ENCODE results near the gene SNX19. TPM values are rescaled to one million over a fixed set of nuclear protein-coding genes. Genes with fewer than 3 reads are reported as not detected.

The SNX19 gene
- polyA plus RNA-seq, 1 donor from 2014 or later: 20.8 TPM

GRCh38 chr11:130829920-130830511 is 86.3 kb downstream of the SNX19 start:
- Histone ChIP-seq H3K4me3 (ENCODE audit: low read length) (no peak overlapping the region), H3K36me3 (ENCODE audit: insufficient read depth, low read length) (no peaks in the 10 kb centered on the region), H3K4me2 (ENCODE audit: low read length) (no peak overlapping the region), H3K9me3 (ENCODE audit: low read length) (no peaks in the 10 kb centered on the region), H3K27me3 (ENCODE audit: insufficient read depth, low read depth, low read length) (no peaks in the 10 kb centered on the region), H3K79me2 (replicated peaks; ENCODE audit: insufficient read depth, low read length) (no peaks in the 10 kb centered on the region), H3K27ac (ENCODE audit: low read length) (no peak overlapping the region), H4K20me1 (ENCODE audit: insufficient read depth) (no peaks in the 10 kb centered on the region), H3K9me2 (ENCODE audit: insufficient read depth, low read length) (no peaks in the 10 kb centered on the region), H3F3A (ENCODE audit: insufficient read depth, low read length, poor library complexity, severe bottlenecking) (no peaks in the 10 kb centered on the region), H3K9ac (ENCODE audit: low read length) (no peak overlapping the region), H2AFZ (ENCODE audit: low read depth, low read length) (no peak overlapping the region)
- TF ChIP-seq TAF1 (IDR thresholded peaks at IDR 0.05; ENCODE audit: low read depth) (no peak), POLR2AphosphoS5 (IDR thresholded peaks at IDR 0.05) (no peak), SMC3 (conservative IDR thresholded peaks at IDR 0.05; ENCODE audit: poor library complexity) (no peak), RAD21 (conservative IDR thresholded peaks at IDR 0.05) (no peak), EP300 (conservative IDR thresholded peaks at IDR 0.05; ENCODE audit: poor library complexity, severe bottlenecking) (no peak), EZH2 (IDR thresholded peaks at IDR 0.05; ENCODE audit: borderline replicate concordance, insufficient read depth, low read length, poor library complexity, severe bottlenecking) (no peak), MXI1 (conservative IDR thresholded peaks at IDR 0.05; ENCODE audit: poor library complexity, severe bottlenecking) (no peak)
- TF ChIP-seq, protein P1, sequence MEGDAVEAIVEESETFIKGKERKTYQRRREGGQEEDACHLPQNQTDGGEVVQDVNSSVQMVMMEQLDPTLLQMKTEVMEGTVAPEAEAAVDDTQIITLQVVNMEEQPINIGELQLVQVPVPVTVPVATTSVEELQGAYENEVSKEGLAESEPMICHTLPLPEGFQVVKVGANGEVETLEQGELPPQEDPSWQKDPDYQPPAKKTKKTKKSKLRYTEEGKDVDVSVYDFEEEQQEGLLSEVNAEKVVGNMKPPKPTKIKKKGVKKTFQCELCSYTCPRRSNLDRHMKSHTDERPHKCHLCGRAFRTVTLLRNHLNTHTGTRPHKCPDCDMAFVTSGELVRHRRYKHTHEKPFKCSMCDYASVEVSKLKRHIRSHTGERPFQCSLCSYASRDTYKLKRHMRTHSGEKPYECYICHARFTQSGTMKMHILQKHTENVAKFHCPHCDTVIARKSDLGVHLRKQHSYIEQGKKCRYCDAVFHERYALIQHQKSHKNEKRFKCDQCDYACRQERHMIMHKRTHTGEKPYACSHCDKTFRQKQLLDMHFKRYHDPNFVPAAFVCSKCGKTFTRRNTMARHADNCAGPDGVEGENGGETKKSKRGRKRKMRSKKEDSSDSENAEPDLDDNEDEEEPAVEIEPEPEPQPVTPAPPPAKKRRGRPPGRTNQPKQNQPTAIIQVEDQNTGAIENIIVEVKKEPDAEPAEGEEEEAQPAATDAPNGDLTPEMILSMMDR (IDR thresholded peaks at IDR 0.05; ENCODE audit: poor library complexity, severe bottlenecking): no peak
- TF ChIP-seq, protein P2, sequence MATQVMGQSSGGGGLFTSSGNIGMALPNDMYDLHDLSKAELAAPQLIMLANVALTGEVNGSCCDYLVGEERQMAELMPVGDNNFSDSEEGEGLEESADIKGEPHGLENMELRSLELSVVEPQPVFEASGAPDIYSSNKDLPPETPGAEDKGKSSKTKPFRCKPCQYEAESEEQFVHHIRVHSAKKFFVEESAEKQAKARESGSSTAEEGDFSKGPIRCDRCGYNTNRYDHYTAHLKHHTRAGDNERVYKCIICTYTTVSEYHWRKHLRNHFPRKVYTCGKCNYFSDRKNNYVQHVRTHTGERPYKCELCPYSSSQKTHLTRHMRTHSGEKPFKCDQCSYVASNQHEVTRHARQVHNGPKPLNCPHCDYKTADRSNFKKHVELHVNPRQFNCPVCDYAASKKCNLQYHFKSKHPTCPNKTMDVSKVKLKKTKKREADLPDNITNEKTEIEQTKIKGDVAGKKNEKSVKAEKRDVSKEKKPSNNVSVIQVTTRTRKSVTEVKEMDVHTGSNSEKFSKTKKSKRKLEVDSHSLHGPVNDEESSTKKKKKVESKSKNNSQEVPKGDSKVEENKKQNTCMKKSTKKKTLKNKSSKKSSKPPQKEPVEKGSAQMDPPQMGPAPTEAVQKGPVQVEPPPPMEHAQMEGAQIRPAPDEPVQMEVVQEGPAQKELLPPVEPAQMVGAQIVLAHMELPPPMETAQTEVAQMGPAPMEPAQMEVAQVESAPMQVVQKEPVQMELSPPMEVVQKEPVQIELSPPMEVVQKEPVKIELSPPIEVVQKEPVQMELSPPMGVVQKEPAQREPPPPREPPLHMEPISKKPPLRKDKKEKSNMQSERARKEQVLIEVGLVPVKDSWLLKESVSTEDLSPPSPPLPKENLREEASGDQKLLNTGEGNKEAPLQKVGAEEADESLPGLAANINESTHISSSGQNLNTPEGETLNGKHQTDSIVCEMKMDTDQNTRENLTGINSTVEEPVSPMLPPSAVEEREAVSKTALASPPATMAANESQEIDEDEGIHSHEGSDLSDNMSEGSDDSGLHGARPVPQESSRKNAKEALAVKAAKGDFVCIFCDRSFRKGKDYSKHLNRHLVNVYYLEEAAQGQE (IDR thresholded peaks at IDR 0.05; ENCODE audit: borderline replicate concordance): no peak

DNA sequence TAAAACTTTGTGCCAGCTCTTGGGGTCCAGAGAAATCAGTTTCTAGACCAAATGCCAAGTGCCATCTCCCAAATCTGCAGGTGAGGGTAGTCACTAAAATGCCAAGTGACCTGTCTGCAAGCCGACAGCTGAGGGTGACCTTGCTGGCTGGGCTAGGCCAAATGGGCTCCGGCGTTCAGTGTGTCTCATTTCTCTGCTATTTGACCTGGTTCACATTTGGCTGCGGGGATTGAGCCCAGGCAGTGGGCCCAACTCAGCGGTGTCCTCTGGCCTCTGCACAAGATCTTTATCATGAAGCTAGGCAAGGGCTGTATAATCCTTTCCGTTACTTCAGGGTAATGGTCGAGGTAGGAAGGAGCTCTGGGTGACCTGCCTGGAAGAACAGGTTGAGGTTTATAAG is 87.5 kb downstream of the SNX19 start:
- Histone ChIP-seq H3K9me3 (ENCODE audit: low read length) (no peaks in the 10 kb centered on the region), H3K27me3 (ENCODE audit: insufficient read depth, low read depth, low read length) (no peaks in the 10 kb centered on the region), H3K27ac (ENCODE audit: low read length) (no peak overlapping the region), H3K36me3 (ENCODE audit: insufficient read depth, low read length) (no peaks in the 10 kb centered on the region), H3K4me2 (ENCODE audit: low read length) (no peak overlapping the region), H4K20me1 (ENCODE audit: insufficient read depth) (no peaks in the 10 kb centered on the region), H3K4me3 (ENCODE audit: low read length) (no peak overlapping the region), H3K79me2 (replicated peaks; ENCODE audit: insufficient read depth, low read length) (no peaks in the 10 kb centered on the region), H3K9me2 (ENCODE audit: insufficient read depth, low read length) (no peaks in the 10 kb centered on the region), H3F3A (ENCODE audit: insufficient read depth, low read length, poor library complexity, severe bottlenecking) (no peaks in the 10 kb centered on the region), H3K9ac (ENCODE audit: low read length) (no peak overlapping the region), H2AFZ (ENCODE audit: low read depth, low read length) (no peak overlapping the region)
- TF ChIP-seq TAF1 (IDR thresholded peaks at IDR 0.05; ENCODE audit: low read depth) (no peak), SMC3 (conservative IDR thresholded peaks at IDR 0.05; ENCODE audit: poor library complexity) (no peak), POLR2AphosphoS5 (IDR thresholded peaks at IDR 0.05) (no peak), EZH2 (IDR thresholded peaks at IDR 0.05; ENCODE audit: borderline replicate concordance, insufficient read depth, low read length, poor library complexity, severe bottlenecking) (no peak), EP300 (conservative IDR thresholded peaks at IDR 0.05; ENCODE audit: poor library complexity, severe bottlenecking) (no peak), RAD21 (conservative IDR thresholded peaks at IDR 0.05) (no peak), MXI1 (conservative IDR thresholded peaks at IDR 0.05; ENCODE audit: poor library complexity, severe bottlenecking) (no peak)
- TF ChIP-seq, protein P2 (IDR thresholded peaks at IDR 0.05; ENCODE audit: borderline replicate concordance): no peak
- TF ChIP-seq, protein P1 (IDR thresholded peaks at IDR 0.05; ENCODE audit: poor library complexity, severe bottlenecking): no peak
